Body of pancreas (tissue), 4 donors: ENCODE measurements around the gene PTPRM. TPM values are rescaled to one million over a fixed set of nuclear protein-coding genes. Genes with fewer than 3 reads are reported as not detected.

Experiments used
- ATAC-seq: fragments of 150-250 bp; one replicate; pipeline ENCODE4 v1.9.1; 2016
- DNase-seq, 4 donors: peaks; one replicate each; pipeline ENCODE4 v3.0.0-alpha.2; 2019
- H3K27ac ChIP-seq, 4 donors: fragments of 200-600 bp; sonication (generic); 1 replicate in 3 of 4; 2 replicates in 1 of 4; pipeline versions ENCODE4 v1.5.1 to v1.6.1; 2016 to 2019; ENCODE audit warnings: mild to moderate bottlenecking in 1 of 4, mixed read lengths in 1 of 4, moderate library complexity in 1 of 4
- H3K27me3 ChIP-seq, 2 donors: fragments of 200-600 bp; sonication (generic); one replicate each; pipeline ENCODE4 v1.6.0; 2016; ENCODE audit warnings: mild to moderate bottlenecking in 1 of 2
- H3K36me3 ChIP-seq, 2 donors: fragments of 200-600 bp; sonication (generic); replicated peaks in 1 of 2; 2 replicates each; pipeline ENCODE4 v1.5.1; 2016; ENCODE audit warnings: low read depth in 2 of 2; ENCODE audit not compliant: insufficient read depth in 1 of 2
- H3K4me1 ChIP-seq: fragments of 200-600 bp; sonication (generic); one replicate; pipeline ENCODE4 v1.6.0; 2016
- H3K4me3 ChIP-seq, 2 donors: fragments of 200-600 bp; sonication (generic); 1 replicate in 1 of 2; 2 replicates in 1 of 2; pipeline ENCODE4 v1.5.1; 2016 to 2019
- H3K9me3 ChIP-seq, 3 donors: fragments of 200-600 bp; sonication (generic); 1 replicate in 2 of 3; 2 replicates in 1 of 3; pipeline ENCODE4 v1.5.1; 2016
- POLR2A ChIP-seq, 3 donors: fragments of 450-650 bp; IDR thresholded peaks; one replicate each; pipeline ENCODE4 v1.6.1; 2016; ENCODE audit warnings: antibody characterized with exemption in 3 of 3, mild to moderate bottlenecking in 2 of 3
- WGBS, 2 donors: methylation state at CpG; one replicate each; pipeline ENCODE4 v1.1.5; 2017; 5-methylcytosine and 5-hydroxymethylcytosine counted together
- intact Hi-C: fragments of 100-400 bp; cut with DNase I; formaldehyde crosslinking; loops from one replicate; pipeline ENCODE4 v1.15.1; 2023
- total RNA-seq, 2 donors: library from RNA; depleted of rRNA; stranded (reverse); fragments of >200 nt; gene quantifications; one replicate each; pipeline ENCODE4 v1.1.0, GENCODE V29; 2016
- TF ChIP-seq, protein P1 (sequence below), 7 experiments: fragments of 450-650 bp in 4 of 7; fragments of 200-600 bp in 3 of 7; sonication (generic) in 3 of 7; IDR thresholded peaks; one replicate each; pipeline ENCODE4 v1.5.1; 2016 to 2019; ENCODE audit warnings: antibody characterized with exemption in 7 of 7

The PTPRM gene
- total RNA-seq, 2 donors from 2014 or later: 38.2 to 48.0 TPM

DNA sequence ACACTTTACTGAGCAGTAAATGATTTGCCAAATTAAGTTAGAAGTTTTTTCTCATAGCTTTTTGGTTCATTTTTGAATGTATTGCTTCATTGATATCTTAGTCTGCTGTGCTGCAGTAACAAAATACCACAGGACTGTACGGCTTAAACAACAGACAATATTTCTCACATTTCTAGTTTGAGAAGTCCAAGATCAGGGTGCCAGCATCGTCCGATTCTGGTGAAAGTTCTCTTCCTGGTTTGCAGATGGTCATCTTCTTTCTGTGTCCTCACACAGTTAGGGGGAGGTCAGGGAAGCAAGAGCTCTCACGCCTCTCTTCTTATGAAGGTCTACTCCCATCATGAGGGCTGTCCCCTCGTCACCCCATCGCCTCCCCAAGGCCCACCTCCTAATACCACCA lies 325.4 kb downstream of the PTPRM start:
- ATAC-seq: no peak
- Histone ChIP-seq H3K4me3 (no peak overlapping the region), H3K36me3 (no peaks in the 10 kb centered on the region), H3K27me3 (no peaks in the 10 kb centered on the region), H3K9me3 (no peaks in the 10 kb centered on the region), H3K27ac (no peak overlapping the region), H3K4me1 (no peaks in the 10 kb centered on the region)
- TF ChIP-seq POLR2A (IDR thresholded peaks at IDR 0.05): no peak
- TF ChIP-seq, protein P1, sequence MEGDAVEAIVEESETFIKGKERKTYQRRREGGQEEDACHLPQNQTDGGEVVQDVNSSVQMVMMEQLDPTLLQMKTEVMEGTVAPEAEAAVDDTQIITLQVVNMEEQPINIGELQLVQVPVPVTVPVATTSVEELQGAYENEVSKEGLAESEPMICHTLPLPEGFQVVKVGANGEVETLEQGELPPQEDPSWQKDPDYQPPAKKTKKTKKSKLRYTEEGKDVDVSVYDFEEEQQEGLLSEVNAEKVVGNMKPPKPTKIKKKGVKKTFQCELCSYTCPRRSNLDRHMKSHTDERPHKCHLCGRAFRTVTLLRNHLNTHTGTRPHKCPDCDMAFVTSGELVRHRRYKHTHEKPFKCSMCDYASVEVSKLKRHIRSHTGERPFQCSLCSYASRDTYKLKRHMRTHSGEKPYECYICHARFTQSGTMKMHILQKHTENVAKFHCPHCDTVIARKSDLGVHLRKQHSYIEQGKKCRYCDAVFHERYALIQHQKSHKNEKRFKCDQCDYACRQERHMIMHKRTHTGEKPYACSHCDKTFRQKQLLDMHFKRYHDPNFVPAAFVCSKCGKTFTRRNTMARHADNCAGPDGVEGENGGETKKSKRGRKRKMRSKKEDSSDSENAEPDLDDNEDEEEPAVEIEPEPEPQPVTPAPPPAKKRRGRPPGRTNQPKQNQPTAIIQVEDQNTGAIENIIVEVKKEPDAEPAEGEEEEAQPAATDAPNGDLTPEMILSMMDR (IDR thresholded peaks at IDR 0.05): no peak
- intact Hi-C loops: no loop called here
- DNase-seq: no peak
- 87 to 97% methylated on average over 6 of the region's 6 CpGs for WGBS, 2 donors

DNA sequence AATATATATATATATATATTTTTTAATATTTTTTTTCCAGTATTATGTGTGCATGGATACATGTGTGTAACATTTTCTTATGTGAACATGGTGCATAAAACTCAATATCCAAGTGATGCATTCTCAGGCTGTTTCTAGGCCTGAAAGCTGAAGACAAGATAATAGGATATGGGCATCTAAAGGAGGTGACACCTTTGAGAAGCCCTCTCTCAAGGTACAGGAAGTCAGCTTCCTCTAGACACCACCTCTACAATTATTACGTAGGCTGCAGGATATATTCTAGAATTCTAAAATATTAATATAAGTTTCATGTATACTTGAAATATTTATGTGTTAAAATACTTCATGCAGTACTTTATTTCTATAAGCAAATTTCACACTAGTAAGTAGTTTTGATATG lies 327.5 kb downstream of the PTPRM start:
- H3K36me3 ChIP-seq: no peaks in the 10 kb centered on the region
- no peaks in the 10 kb centered on the region for H3K27me3 ChIP-seq
- ATAC-seq (no peak), DNase-seq (no peak)
- H3K9me3 ChIP-seq: no peaks in the 10 kb centered on the region
- no peak overlapping the region for H3K27ac ChIP-seq
- no peak overlapping the region for H3K4me3 ChIP-seq
- no peaks in the 10 kb centered on the region for H3K4me1 ChIP-seq
- intact Hi-C loops: no loop called here
- TF ChIP-seq POLR2A (IDR thresholded peaks at IDR 0.05): no peak
- TF ChIP-seq, protein P1 (IDR thresholded peaks at IDR 0.05): no peak
- 92 to 97% methylated on average over 1 of the region's 1 CpG for WGBS, 2 donors

DNA sequence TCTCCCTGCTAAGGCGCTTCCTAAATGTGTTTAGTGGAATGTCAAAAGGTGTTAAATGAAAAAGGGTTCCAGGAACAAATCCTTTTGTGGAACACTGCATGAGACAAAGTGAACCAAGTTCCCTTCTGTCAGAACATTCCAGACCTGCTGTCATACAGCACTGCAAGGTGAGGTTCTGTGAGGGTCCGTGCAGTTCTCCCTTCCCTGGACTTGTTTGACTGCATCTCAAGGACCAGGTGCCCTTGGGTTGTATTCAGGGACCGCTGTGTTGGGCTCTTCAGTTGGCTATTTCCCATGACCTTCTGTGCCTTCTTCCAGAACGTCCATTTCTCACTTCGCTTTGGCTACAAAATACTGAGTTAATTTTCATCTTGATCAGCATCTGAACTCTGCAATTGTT lies 328.2 kb downstream of the PTPRM start:
- intact Hi-C loops: no loop called here
- Histone ChIP-seq H3K4me3 (no peak overlapping the region), H3K9me3 (no peaks in the 10 kb centered on the region), H3K27me3 (no peaks in the 10 kb centered on the region), H3K27ac (no peak overlapping the region), H3K4me1 (no peaks in the 10 kb centered on the region), H3K36me3 (no peaks in the 10 kb centered on the region)
- TF ChIP-seq, protein P1 (IDR thresholded peaks at IDR 0.05): no peak
- TF ChIP-seq POLR2A (IDR thresholded peaks at IDR 0.05): no peak
- WGBS, 2 donors: 86 to 88% methylated on average over 5 of the region's 5 CpGs
- no peak for DNase-seq
- no peak for ATAC-seq

DNA sequence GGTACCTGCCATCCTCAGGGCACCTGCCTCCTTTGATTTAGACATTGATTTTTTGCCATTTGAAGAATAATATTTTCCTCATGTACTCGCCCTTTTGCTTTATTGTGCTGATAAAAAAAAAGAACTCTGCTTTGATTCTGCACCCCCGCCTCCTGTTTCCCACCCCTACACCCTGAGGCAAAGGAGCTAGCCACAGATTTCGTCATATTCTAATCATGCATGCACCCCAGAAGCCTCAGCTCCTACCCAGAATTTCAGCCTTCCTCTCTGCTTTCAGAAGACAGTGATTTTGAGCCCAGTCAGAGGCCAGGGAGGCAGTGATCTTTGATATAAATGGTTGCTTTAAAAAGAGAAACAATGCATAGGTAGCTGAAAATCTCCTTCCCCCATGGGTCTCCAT lies 329.0 kb downstream of the PTPRM start:
- ATAC-seq: no peak
- H3K36me3 ChIP-seq: no peaks in the 10 kb centered on the region
- no peak overlapping the region for H3K27ac ChIP-seq
- no peaks in the 10 kb centered on the region for H3K9me3 ChIP-seq
- TF ChIP-seq POLR2A (IDR thresholded peaks at IDR 0.05): no peak
- TF ChIP-seq, protein P1 (IDR thresholded peaks at IDR 0.05): no peak
- H3K27me3 ChIP-seq: no peaks in the 10 kb centered on the region
- H3K4me3 ChIP-seq: no peak overlapping the region
- WGBS, 2 donors: 79 to 85% methylated on average over 3 of the region's 3 CpGs
- DNase-seq: no peak
- H3K4me1 ChIP-seq: no peaks in the 10 kb centered on the region
- intact Hi-C loops: no loop called here

DNA sequence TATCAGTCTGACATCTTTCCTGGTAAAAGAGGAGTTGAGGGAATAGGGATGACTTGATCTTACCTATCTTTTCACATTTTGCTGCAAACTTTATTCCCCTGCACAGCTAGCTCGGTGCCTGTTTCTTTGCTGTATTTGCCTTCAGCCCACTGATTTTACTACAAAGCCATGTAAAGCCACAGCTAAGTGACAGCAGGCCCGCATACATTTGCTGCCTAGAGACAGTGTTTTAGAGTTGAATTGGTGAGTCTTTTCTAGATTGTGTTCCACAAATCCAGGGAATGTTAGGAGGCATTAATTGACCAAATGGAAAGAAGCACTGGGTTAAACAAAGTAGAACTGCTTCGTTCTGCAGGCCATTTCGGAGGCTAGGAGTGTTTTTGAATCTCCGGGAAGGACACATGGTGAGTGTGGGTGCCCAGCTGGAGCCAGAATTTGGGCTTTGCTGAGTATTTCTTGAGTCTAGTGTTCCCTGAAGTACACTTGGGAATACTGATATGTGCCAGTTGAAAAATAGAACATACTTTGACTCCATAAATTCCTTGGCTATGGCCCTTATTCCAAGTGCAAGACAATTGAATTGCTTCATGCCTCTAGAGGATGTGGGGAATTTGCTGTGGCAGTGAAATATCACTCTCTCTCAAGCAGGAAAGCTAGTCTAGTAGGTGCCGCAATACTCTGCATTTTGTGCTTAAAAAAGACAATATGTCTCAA lies 329.8 kb downstream of the PTPRM start:
- intact Hi-C loops: no loop called here
- no peak for DNase-seq
- Histone ChIP-seq H3K27ac (no peak overlapping the region), H3K4me3 (no peak overlapping the region), H3K36me3 (no peaks in the 10 kb centered on the region), H3K4me1 (peaks cover under 1% of the 10 kb centered on the region), H3K9me3 (no peaks in the 10 kb centered on the region), H3K27me3 (no peaks in the 10 kb centered on the region)
- TF ChIP-seq, protein P1 (IDR thresholded peaks at IDR 0.05): no peak
- ATAC-seq: peak; percentile 15
- 89 to 93% methylated on average over 6 of the region's 6 CpGs for WGBS, 2 donors
